ENCODE data around the gene FILIP1L.
A peak's percentile ranks its signal among the peaks of the same experiment; 100 is the strongest.

Gene FILIP1L

DNA sequence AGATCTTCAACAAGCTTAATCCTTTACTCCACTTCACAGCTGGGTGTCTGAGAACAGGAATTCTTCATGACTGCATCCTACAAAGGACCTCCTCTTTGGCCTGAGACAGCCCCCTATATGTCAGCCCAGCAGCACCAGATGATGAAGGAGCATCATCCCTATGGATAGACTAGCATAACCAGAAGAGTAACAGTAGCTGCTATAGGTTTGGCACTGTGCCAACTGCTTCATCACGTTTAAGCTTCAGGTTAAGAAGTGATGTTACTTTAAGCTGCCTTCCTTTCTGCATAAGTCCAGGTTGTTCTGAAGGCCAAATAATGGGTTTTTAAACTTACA lies 246.0 kb downstream of the FILIP1L start:
- DNase-seq (ENCODE audit: low read depth in 2 of 2) = no peak

DNA sequence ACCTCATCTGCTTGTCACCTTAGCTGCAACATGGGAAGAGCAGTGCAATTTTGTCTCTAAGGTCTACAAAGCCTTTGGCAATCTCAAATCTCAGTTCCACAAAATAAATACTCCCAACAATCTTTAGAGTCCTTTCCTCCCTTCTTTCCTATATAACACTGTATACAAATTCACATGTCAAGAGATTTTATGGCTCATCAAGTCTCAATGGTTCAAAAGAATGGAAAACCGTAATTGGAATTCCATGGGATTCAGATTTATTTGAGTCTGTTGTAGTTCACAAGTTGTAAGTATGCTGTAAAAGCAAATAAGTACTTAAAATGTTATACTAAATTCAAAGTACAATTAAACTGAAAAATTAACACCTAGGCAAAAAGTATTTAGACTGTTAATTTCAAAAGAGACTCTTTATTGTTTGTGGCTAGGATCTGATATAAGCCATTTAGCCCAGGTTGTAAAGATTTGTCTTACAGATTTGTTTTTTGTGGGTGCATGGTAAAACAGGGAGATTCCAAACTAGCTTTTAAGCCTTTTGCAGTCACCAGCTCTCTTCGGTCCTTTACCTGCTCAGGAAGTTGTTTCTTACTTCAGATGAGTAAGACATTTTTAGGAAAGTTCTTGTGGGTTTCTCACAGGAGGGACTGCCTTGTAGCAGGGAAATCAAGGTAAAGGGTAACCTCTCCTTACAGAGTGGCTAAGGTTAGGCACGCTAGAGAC lies 246.5 kb downstream of the FILIP1L start:
- no peak for DNase-seq (ENCODE audit: low read depth in 2 of 2)

- DNase-seq (ENCODE audit: low read depth in 2 of 2) = peak; percentile 53 to 62
These were observed 248.0 kb downstream of the FILIP1L start for GRCh38 chr3:99866261-99866761.

DNA sequence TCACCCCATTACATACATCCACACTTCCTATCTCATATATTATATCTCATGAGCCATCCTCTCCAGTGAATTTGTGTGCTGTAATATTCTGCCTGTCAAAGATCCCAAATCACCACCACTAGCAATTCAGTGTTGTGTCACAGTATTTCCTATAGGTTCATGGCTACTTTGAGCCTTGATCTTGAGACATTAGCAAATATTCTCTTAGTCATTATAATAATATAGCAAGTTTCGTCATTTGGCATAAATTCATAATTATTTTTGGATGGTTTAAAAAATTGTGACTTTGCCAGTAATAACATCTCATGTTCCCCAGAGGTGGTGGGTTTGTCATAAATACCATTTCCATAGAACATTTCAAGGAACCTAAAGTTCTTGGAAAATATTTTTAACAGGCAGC lies 249.0 kb downstream of the FILIP1L start:
- DNase-seq (ENCODE audit: low read depth in 2 of 2) = peak in 1 of 2 experiments; percentile 22

DNA sequence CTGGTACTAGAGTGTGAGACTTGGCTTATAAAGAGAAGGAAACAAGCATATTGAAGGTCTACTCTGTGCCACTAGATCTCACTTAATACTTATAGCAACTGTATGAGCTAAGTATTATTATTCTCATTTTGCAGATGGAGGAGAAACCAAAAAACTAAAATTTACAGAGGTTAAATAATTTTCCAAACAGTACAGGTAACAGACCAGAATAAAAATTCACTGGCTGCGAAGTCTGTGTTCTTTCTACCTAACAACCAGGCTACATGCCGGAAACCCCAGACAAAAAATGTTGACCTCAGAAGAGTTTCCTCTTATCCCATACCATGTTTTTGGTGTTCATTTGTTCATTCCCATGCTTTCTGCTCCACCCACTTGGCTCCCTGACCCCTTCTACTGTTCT lies 250.0 kb downstream of the FILIP1L start:
- DNase-seq (ENCODE audit: low read depth in 2 of 2) = no peak

DNA sequence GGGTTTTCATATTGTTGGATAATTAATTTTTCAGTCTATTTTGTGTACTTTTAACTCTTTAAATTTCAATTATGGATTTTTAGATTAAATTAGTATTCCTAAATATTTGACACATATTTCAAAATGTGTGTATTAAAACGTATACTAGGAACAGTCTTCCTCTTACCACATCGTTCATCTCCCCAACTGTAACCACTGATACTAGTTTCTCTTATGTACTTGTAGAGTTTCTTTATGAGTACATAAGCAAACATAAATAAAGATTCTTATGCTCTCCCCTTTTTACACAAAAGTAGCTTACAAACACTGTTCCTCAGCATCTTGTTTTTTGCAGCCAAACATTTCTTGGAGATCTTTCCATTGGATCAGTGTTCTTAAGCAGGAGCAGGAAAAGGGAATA lies 250.7 kb downstream of the FILIP1L start:
- DNase-seq (ENCODE audit: low read depth in 2 of 2) = no peak

DNA sequence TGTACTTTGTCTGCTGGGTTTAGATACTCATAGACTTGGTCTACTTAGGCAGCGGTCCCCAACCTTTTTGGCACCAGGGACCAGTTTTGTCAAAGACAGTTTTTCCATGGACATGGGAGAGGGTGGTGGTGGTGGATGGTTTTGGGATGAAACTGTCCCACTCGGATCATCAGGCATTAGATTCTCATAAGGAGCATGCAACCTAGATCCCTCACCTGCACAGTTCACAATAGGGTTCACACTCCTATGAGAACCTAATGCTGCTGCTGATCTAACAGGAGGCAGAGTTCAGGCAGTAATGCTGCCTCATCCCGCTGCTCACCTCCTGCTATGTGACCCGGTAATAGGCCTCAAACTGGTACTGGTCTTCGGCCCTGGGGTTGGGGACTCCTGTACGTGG lies 251.3 kb downstream of the FILIP1L start:
- no peak for DNase-seq (ENCODE audit: low read depth in 2 of 2)

- DNase-seq (ENCODE audit: low read depth in 2 of 2) = peak in 1 of 2 experiments; percentile 43
These were observed 252.1 kb downstream of the FILIP1L start for GRCh38 chr3:99862208-99862607.

DNA sequence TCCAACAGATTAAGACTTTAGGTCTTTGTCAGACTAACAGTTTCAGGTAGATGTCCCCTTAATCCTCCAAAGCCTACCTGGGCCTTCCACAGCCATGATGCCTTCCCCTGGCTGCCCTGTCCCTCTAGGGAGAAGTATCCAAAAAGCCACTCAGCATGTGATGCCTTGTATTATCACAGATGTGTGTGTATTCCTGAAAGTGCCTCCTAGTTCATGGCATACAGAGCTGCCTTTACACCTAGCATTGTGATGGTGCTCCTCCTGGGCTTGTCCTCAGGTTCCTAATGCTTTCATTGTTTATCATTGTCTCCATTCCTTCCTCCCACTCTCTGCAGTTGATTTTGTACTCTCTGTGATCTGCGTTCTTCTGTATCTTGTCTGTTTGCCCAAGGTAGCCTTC lies 253.1 kb downstream of the FILIP1L start:
- DNase-seq (ENCODE audit: low read depth in 2 of 2) = no peak

DNA sequence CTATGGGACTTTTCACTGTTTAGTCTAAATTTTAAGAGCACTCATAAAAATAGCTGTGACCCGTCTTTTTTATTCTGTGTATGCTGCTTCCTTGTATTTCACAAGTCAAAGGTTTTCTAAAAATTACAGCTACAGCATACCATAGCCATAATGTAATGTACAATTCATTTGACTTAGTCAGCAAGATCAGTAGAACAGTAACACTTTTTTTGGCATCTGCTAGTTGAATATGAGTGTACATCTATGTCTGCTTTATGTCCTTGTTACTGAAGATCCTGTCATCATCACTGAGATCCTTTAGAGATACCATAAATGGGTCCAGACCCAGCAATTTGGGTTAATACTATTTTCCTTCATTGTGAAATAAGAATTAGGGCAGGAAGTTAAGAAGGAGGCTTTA lies 254.5 kb downstream of the FILIP1L start:
- peak; percentile 98 for DNase-seq (ENCODE audit: low read depth in 2 of 2)

- DNase-seq (ENCODE audit: low read depth in 2 of 2) = peak; percentile 49 to 60
These were observed 255.8 kb downstream of the FILIP1L start for GRCh38 chr3:99858469-99858868.

DNA sequence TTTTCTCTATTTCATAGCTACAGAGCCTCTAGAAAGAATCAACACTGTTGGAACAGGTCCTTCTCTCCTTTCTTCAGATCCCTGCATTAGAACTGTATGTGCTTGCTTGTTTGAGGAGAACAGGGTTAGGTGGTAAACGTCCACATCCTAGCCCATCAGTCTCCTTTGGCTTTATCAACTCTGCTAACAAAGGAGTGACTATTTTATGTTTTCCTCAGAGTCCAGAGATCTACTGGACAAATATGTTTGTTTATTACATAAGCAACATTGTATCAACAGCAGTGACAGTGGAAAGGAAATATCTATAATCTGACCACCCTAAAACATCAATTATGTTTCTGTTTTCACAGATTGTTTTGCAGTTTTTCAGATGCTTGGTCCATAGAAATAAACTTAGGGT lies 257.0 kb downstream of the FILIP1L start:
- DNase-seq (ENCODE audit: low read depth in 2 of 2) = no peak

GRCh38 chr3:99856437-99857220 lies 257.7 kb downstream of the FILIP1L start:
- DNase-seq (ENCODE audit: low read depth in 2 of 2) = no peak

DNA sequence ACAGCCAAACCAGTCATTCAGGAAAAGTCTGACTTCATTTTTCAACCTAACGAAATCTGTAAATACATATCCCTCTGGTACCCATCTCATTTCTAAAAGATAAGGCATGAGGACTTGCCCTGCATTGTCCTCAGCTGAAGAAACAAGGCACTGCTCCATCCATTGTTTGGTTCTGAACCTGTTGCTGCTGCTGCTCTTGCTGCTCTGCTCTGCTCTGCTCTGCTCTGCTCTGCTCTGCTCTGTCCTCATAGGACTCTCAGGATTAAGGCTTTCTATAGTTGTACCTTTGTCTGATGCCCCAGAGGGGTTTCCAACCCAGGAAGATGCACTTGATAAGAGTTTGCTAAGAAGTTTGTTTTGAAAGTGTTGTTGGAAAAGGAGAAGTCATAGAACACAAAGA lies 258.4 kb downstream of the FILIP1L start:
- DNase-seq (ENCODE audit: low read depth in 2 of 2) = no peak

GRCh38 chr3:99854756-99855298 lies 259.5 kb downstream of the FILIP1L start:
- DNase-seq (ENCODE audit: low read depth in 2 of 2) = no peak

GRCh38 chr3:99852851-99853250 lies 261.4 kb downstream of the FILIP1L start:
- DNase-seq (ENCODE audit: low read depth in 2 of 2) = no peak

GRCh38 chr3:99851955-99852354 lies 262.3 kb downstream of the FILIP1L start:
- DNase-seq (ENCODE audit: low read depth in 2 of 2) = no peak

DNA sequence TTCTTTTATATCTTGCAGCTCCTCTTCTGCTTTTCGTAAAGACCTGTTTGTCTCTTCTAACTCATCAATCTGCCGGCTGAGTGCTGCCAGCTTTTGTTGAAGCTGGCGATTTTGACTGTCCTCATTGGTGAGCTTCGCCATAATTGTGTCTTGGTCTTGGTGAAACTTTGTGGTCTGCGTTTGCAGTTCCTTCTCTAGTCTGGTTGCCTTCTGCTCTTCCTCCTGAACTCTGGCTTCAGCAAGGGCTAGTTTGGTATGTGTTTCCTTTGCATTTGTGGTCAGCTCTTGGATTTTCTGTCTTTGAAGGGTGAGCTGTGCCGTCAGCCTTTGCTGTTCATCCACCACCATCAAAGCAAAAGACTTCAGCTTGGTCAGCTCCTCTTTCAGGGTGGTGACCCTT lies 263.7 kb downstream of the FILIP1L start:
- DNase-seq (ENCODE audit: low read depth in 2 of 2) = no peak

- no peak for DNase-seq (ENCODE audit: low read depth in 2 of 2)
These were observed 265.9 kb downstream of the FILIP1L start for GRCh38 chr3:99848433-99848832.

DNA sequence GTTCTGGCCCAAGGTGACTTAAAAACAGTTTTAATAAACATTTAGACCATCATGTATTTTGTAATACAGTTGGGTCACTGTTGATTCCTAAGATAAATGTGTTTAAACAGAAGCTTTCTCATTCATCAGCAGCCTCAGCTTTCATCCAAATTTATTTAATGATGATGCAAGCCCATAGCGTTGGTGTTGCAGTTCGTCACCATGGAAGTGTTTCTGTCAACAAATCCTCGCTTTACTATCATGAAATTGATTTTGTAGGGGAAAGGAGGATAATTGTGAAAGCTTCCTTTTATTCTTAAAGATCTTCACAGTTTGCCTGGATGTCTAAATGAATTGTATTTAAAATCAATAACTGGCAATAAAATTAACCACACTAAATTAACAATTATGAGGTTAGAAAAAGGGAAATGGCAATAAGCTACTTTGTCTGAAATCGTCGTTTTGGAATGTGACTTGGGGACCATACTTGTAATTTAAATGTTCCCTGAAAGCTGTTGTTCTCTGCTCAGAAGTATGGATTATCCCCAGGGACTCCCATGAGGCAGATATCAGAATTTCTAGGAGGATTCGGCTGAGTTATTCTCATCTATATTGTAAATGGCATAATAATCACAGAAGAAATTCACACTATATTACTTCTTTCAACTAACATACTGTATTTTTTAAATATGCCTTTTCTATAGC lies 267.7 kb downstream of the FILIP1L start:
- peak in 1 of 2 experiments; percentile 45 for DNase-seq (ENCODE audit: low read depth in 2 of 2)

- DNase-seq (ENCODE audit: low read depth in 2 of 2) = no peak
These were observed 268.3 kb downstream of the FILIP1L start for GRCh38 chr3:99845999-99846398.

DNA sequence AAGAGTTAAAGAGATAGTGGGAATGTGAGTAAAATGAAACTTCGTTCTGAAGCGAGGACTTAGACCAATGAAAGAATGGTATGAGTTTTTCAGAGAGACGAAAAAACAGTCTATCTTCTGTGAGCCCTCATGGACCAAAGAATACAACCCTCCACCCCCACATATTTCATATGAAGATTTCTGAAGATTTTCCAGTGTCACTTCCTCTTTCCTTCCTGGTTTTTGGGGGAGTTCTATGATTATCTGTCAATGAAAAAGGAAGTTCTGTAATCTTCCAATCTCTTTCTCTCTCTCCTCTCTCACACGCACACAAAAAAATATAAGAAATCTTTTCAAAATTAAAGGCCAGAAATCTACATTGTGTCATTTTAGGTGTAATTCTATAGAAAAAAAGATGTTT lies 269.0 kb downstream of the FILIP1L start:
- DNase-seq (ENCODE audit: low read depth in 2 of 2) = no peak
